Keratinocyte (primary cell): Measurements from ENCODE around the gene TMBIM1. TPM values are rescaled to one million over a fixed set of nuclear protein-coding genes. Genes with fewer than 3 reads are reported as not detected.
"Not testable (repeated sequence)": the region's sequence is repeated elsewhere in the genome, so short reads cannot be mapped to it uniquely, and the experiment has no call there.

Experiments
- DNase-seq: peaks from one replicate; pipeline ENCODE4 v3.0.0-alpha.2; 2011; ENCODE audit warnings: low read depth, missing footprints, low spot score
- FAIRE-seq: peaks from 2 replicates; lab custom pipeline; 2011; peaks lifted over from hg19 to GRCh38; lab: Jason Lieb, UNC
- H2AFZ ChIP-seq: 2 replicates; pipeline ENCODE4 v1.6.0; 2012; ENCODE audit warnings: low read length, control low read depth, inconsistent platforms; ENCODE audit not compliant: control insufficient read depth
- H3K27ac ChIP-seq: 2 replicates; pipeline ENCODE4 v1.5.1; 2011; ENCODE audit warnings: low read length; ENCODE audit not compliant: control insufficient read depth, insufficient read depth
- H3K27me3 ChIP-seq: 3 replicates; pipeline ENCODE4 v1.6.0; 2011; ENCODE audit warnings: low read length; ENCODE audit not compliant: control insufficient read depth, insufficient read depth; ENCODE audit errors: extremely low read depth
- H3K36me3 ChIP-seq, 2 experiments: 2 replicates in 1 of 2; 3 replicates in 1 of 2; pipeline ENCODE4 v1.5.1; 2011; ENCODE audit warnings: low read length in 2 of 2, mild to moderate bottlenecking in 1 of 2; ENCODE audit not compliant: control insufficient read depth in 2 of 2, insufficient read depth in 2 of 2; ENCODE audit errors: extremely low read depth in 1 of 2
- H3K4me1 ChIP-seq: 3 replicates; pipeline ENCODE4 v1.5.1; 2011; ENCODE audit warnings: low read length; ENCODE audit not compliant: control insufficient read depth, insufficient read depth; ENCODE audit errors: extremely low read depth
- H3K4me2 ChIP-seq: 3 replicates; pipeline ENCODE4 v1.6.0; 2011; ENCODE audit warnings: low read depth, low read length; ENCODE audit not compliant: control insufficient read depth, insufficient read depth; ENCODE audit errors: extremely low read depth
- H3K4me3 ChIP-seq, 3 experiments: fragments of 200-600 bp in 1 of 3; sonication (generic) in 1 of 3; 2 replicates in 2 of 3; 3 replicates in 1 of 3; pipeline ENCODE4 v1.5.1; 2011 to 2016; ENCODE audit warnings: low read length in 3 of 3, mild to moderate bottlenecking in 3 of 3, control low read depth in 2 of 3, inconsistent platforms in 1 of 3, low read depth in 1 of 3, mixed read lengths in 1 of 3, mixed run types in 1 of 3, moderate library complexity in 1 of 3; ENCODE audit not compliant: control insufficient read depth in 2 of 3, insufficient read depth in 2 of 3; ENCODE audit errors: extremely low read depth in 1 of 3
- H3K79me2 ChIP-seq: 2 replicates; pipeline ENCODE4 v1.6.0; 2012; ENCODE audit warnings: low read length; ENCODE audit not compliant: control insufficient read depth, insufficient read depth
- H3K9ac ChIP-seq: 3 replicates; pipeline ENCODE4 v1.6.0; 2011; ENCODE audit warnings: low read length; ENCODE audit not compliant: control insufficient read depth, insufficient read depth; ENCODE audit errors: extremely low read depth
- H3K9me1 ChIP-seq: 3 replicates; pipeline ENCODE4 v1.6.0; 2011; ENCODE audit warnings: low read length; ENCODE audit not compliant: control insufficient read depth, insufficient read depth; ENCODE audit errors: extremely low read depth
- H3K9me3 ChIP-seq: 2 replicates; pipeline ENCODE4 v1.5.1; 2012; ENCODE audit warnings: low read depth, low read length; ENCODE audit not compliant: control insufficient read depth
- H4K20me1 ChIP-seq: 3 replicates; pipeline ENCODE4 v1.6.0; 2011; ENCODE audit warnings: low read length; ENCODE audit not compliant: control insufficient read depth, insufficient read depth; ENCODE audit errors: extremely low read depth
- CTCF ChIP-seq, 3 experiments: IDR thresholded peaks in 1 of 3; conservative IDR thresholded peaks in 1 of 3; optimal IDR thresholded peaks in 1 of 3; 2 replicates in 2 of 3; 3 replicates in 1 of 3; pipeline versions ENCODE3 to v1.5.1; 2011; ENCODE audit warnings: low read length in 3 of 3, mild to moderate bottlenecking in 3 of 3, moderate library complexity in 2 of 3, control low read depth in 1 of 3, inconsistent platforms in 1 of 3; ENCODE audit not compliant: insufficient read depth in 2 of 3; ENCODE audit errors: extremely low read depth in 1 of 3
- EZH2 ChIP-seq: IDR thresholded peaks from one replicate; pipeline ENCODE4 v1.6.1; 2012; ENCODE audit warnings: inconsistent platforms, mild to moderate bottlenecking, low read length, moderate library complexity
- dilution Hi-C: fragments of 300-500 bp; cut with MboI; formaldehyde crosslinking; loops from one replicate; pipeline ENCODE4 v1.7.0; 2020; ENCODE audit warnings: low sequenced_read_pairs; ENCODE audit not compliant: extremely low pct_ligation_motif_present
- polyA plus RNA-seq, 5 experiments: library from polyadenylated mRNA; depleted of rRNA in 3 of 5; stranded (reverse) in 3 of 5; stranded (forward) in 1 of 5; unstranded in 1 of 5; fragments of >200 nt; gene quantifications; 1 replicate in 1 of 5; 2 replicates in 3 of 5; 3 replicates in 1 of 5; pipeline versions ENCODE4 v1.2.1 to v1.2.3, GENCODE V29; 2011 to 2012; ENCODE audit warnings: missing spikeins in 2 of 5, low read depth in 1 of 5, low replicate concordance in 1 of 5

The TMBIM1 gene
- polyA plus RNA-seq, 1 donor (not counting 4 experiments of a cell fraction or from before 2014, with no cell fraction given) = 609 TPM

GRCh38 chr2:218315397-218315796 lies 23.1 kb upstream of the TMBIM1 start:
- no peaks in the 10 kb centered on the region for H3K36me3 ChIP-seq

DNA sequence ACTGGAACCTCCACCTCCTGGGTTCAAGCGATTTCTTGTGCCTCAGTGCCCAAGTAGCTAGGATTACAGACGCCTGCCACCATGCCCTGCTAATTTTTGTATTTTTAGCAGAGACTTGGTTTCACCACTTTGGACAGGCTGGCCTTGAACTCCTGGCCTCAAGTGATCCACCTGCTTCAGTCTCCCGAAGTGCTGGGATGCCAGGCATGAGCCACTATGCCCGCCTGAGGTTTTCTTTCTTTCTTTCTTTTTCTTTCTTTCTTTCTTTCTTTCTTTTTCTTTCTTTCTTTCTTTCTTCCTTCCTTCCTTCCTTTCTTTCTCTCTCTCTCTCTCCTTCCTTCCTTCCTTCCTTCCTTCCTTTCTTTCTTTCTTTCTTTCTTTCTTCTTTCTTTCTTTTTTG lies 22.5 kb upstream of the TMBIM1 start:
- FAIRE-seq = not testable (repeated sequence)

More at GRCh38 chr2:218315397-218315796, 23.1 kb upstream of the TMBIM1 start:
- no peak for TF ChIP-seq EZH2
- no peak for TF ChIP-seq CTCF (optimal IDR thresholded peaks at IDR 0.05 in 1 of 3, IDR thresholded peaks at IDR 0.05 in 1 of 3, conservative IDR thresholded peaks at IDR 0.05 in 1 of 3; ENCODE audit: extremely low read depth in 1 of 3, insufficient read depth in 2 of 3, low read length in 3 of 3)
- Histone ChIP-seq H3K4me3 (no peak overlapping the region), H3K9ac (no peak overlapping the region), H3K27ac (no peak overlapping the region), H3K4me1 (peaks cover 10% of the 10 kb centered on the region), H3K9me1 (peaks cover 6% of the 10 kb centered on the region), H3K27me3 (no peaks in the 10 kb centered on the region), H3K79me2 (no peaks in the 10 kb centered on the region), H3K9me3 (no peaks in the 10 kb centered on the region), H3K4me2 (no peak overlapping the region), H2AFZ (no peak overlapping the region), H4K20me1 (no peaks in the 10 kb centered on the region)
- dilution Hi-C loops = no loop called here
- DNase-seq (no peak), FAIRE-seq (no peak)

GRCh38 chr2:218313356-218313755 lies 21.1 kb upstream of the TMBIM1 start:
- Histone ChIP-seq H3K27me3 (no peaks in the 10 kb centered on the region), H3K9me1 (peaks cover 6% of the 10 kb centered on the region), H3K9ac (no peak overlapping the region), H3K36me3 (no peaks in the 10 kb centered on the region), H3K79me2 (no peaks in the 10 kb centered on the region), H3K9me3 (no peaks in the 10 kb centered on the region), H3K27ac (no peak overlapping the region), H3K4me3 (no peak overlapping the region), H2AFZ (no peak overlapping the region), H4K20me1 (no peaks in the 10 kb centered on the region), H3K4me1 (peaks cover 10% of the 10 kb centered on the region), H3K4me2 (no peak overlapping the region)
- TF ChIP-seq CTCF (optimal IDR thresholded peaks at IDR 0.05 in 1 of 3, IDR thresholded peaks at IDR 0.05 in 1 of 3, conservative IDR thresholded peaks at IDR 0.05 in 1 of 3; ENCODE audit: extremely low read depth in 1 of 3, insufficient read depth in 2 of 3, low read length in 3 of 3) (no peak), EZH2 (no peak)
- DNase-seq (no peak), FAIRE-seq (no peak)
- dilution Hi-C loops = no loop called here

More for the DNA sequence above, 22.5 kb upstream of the TMBIM1 start:
- H3K4me2 ChIP-seq, H3K27ac ChIP-seq, H3K9ac ChIP-seq, dilution Hi-C loops, DNase-seq, H3K79me2 ChIP-seq, H2AFZ ChIP-seq, H3K4me3 ChIP-seq, H3K27me3 ChIP-seq, H3K9me1 ChIP-seq, H4K20me1 ChIP-seq, H3K9me3 ChIP-seq, H3K36me3 ChIP-seq: not testable (repeated sequence)
- peaks cover 10% of the 10 kb centered on the region for H3K4me1 ChIP-seq
